HepG2 (cell line): Measurements from ENCODE around the gene GADD45GIP1. TPM values are rescaled to one million over a fixed set of nuclear protein-coding genes. Genes with fewer than 3 reads are reported as not detected.
A peak's percentile ranks its signal among the peaks of the same experiment; 100 is the strongest.

ENCODE experiments used
- ATAC-seq: fragments of 200-7000 bp; cut with Tn5 transposase; 3 replicates; pipeline ENCODE4 v1.9.1; 2020; ENCODE audit warnings: mild to moderate bottlenecking, moderate library complexity
- BruUV-seq: library from RNA; stranded (reverse); fragments of 400-500 nt; replicated peaks from 2 replicates; lab custom pipeline; 2021; lab: Mats Ljungman, UMichigan
- CTCF ChIA-PET: fragments of 300-600 bp; formaldehyde crosslinking; extraction: SDS; loops from one replicate; lab custom pipeline; 2021; ENCODE audit warnings: low total read pairs, inconsistent platforms, low intra/inter-chr PET ratio; lab: Yijun Ruan, JAX
- POLR2A ChIA-PET: fragments of 350-600 bp; sonication (Branson Sonifier 250); formaldehyde crosslinking; loops from one replicate; lab custom pipeline; 2020; ENCODE audit warnings: antibody characterized with exemption, inconsistent platforms; lab: Yijun Ruan, JAX
- DNase-seq: peaks from one replicate; pipeline ENCODE4 v3.0.0-alpha.2; 2015; ENCODE audit warnings: low spot score
- FAIRE-seq: peaks from 3 replicates; lab custom pipeline; 2011; peaks lifted over from hg19 to GRCh38; lab: Jason Lieb, UNC
- H2AFZ ChIP-seq: one replicate; pipeline ENCODE4 v1.6.1; 2011; ENCODE audit warnings: low read length, inconsistent platforms
- H3K27ac ChIP-seq: fragments of 300-600 bp; 3 replicates; pipeline ENCODE4 v1.8.0; 2011; ENCODE audit warnings: mixed run types, mild to moderate bottlenecking, mixed read lengths, low read length, inconsistent platforms; ENCODE audit not compliant: insufficient read depth; ENCODE audit errors: extremely low read length
- H3K27me3 ChIP-seq, 2 experiments: fragments of 200-600 bp in 1 of 2; 2 replicates in 1 of 2; 3 replicates in 1 of 2; pipeline versions ENCODE4 v1.6.0 to v1.8.0; 2011; ENCODE audit warnings: low read length in 2 of 2, mild to moderate bottlenecking in 2 of 2, moderate library complexity in 2 of 2, inconsistent platforms in 1 of 2; ENCODE audit not compliant: insufficient read depth in 2 of 2, control insufficient read depth in 1 of 2
- H3K36me3 ChIP-seq, 2 experiments: fragments of 200-600 bp in 1 of 2; replicated peaks in 1 of 2; 2 replicates in 1 of 2; 3 replicates in 1 of 2; pipeline versions ENCODE4 v1.5.1 to v1.8.0; 2011; ENCODE audit warnings: low read length in 2 of 2, inconsistent platforms in 1 of 2; ENCODE audit not compliant: insufficient read depth in 2 of 2, control insufficient read depth in 1 of 2
- H3K4me1 ChIP-seq: 2 replicates; pipeline ENCODE4 v1.5.1; 2012; ENCODE audit warnings: low read length, inconsistent platforms; ENCODE audit not compliant: insufficient read depth
- H3K4me2 ChIP-seq: 2 replicates; pipeline ENCODE4 v1.6.0; 2011; ENCODE audit warnings: low read depth, low read length, inconsistent platforms
- H3K4me3 ChIP-seq, 3 experiments: fragments of 200-600 bp in 1 of 3; sonication (generic), shearing (Covaris generic) in 1 of 3; replicated peaks in 1 of 3; 2 replicates each; pipeline ENCODE4 v1.5.1; 2011 to 2016; ENCODE audit warnings: low read length in 3 of 3, inconsistent platforms in 2 of 3, low read depth in 2 of 3, mild to moderate bottlenecking in 2 of 3, control low read depth in 1 of 3, mixed read lengths in 1 of 3; ENCODE audit not compliant: insufficient read depth in 1 of 3
- H3K79me2 ChIP-seq: one replicate; pipeline ENCODE4 v1.6.1; 2011; ENCODE audit warnings: low read length, inconsistent platforms; ENCODE audit not compliant: insufficient read depth
- H3K9ac ChIP-seq: 2 replicates; pipeline ENCODE4 v1.6.0; 2011; ENCODE audit warnings: mild to moderate bottlenecking, low read depth, low read length, inconsistent platforms; ENCODE audit not compliant: insufficient read depth
- H3K9me3 ChIP-seq: 2 replicates; pipeline ENCODE4 v1.5.1; 2012; ENCODE audit warnings: mild to moderate bottlenecking, low read length
- H4K20me1 ChIP-seq: 2 replicates; pipeline ENCODE4 v1.6.0; 2011; ENCODE audit warnings: inconsistent platforms, mild to moderate bottlenecking, low read length, moderate library complexity; ENCODE audit not compliant: insufficient read depth
- HNRNPL ChIP-seq: fragments of 200-400 bp; formaldehyde crosslinking; IDR thresholded peaks from 2 replicates; pipeline ENCODE4 v1.6.1; 2017; ENCODE audit warnings: mild to moderate bottlenecking, low read depth, low read length
- WIZ ChIP-seq: sonication (generic); formaldehyde crosslinking; IDR thresholded peaks from 2 replicates; pipeline ENCODE4 v1.5.1; 2020; ENCODE audit warnings: mild to moderate bottlenecking, missing genetic modification reagents
- ZNF598 ChIP-seq: sonication (generic); formaldehyde crosslinking; IDR thresholded peaks from 2 replicates; pipeline ENCODE4 v1.5.1; 2020; ENCODE audit warnings: mild to moderate bottlenecking, missing genetic modification reagents, borderline replicate concordance
- ZNF687 ChIP-seq: sonication (generic); formaldehyde crosslinking; IDR thresholded peaks from 2 replicates; pipeline ENCODE4 v1.5.1; 2020; ENCODE audit warnings: mild to moderate bottlenecking, missing genetic modification reagents, moderate library complexity
- WGBS: methylation state at CpG from one replicate; pipeline ENCODE4 v1.1.6; 2017; ENCODE audit warnings: low lambda C conversion rate; 5-methylcytosine and 5-hydroxymethylcytosine counted together
- in situ Hi-C: cut with HindIII; loops from 2 replicates; pipeline ENCODE4 v1.10.0; 2017; ENCODE audit warnings: low pct_unique_long_range_greater_than_20kb; ENCODE audit not compliant: extremely low pct_ligation_motif_present
- intact Hi-C: fragments of 100-400 bp; cut with micrococcal nuclease; formaldehyde crosslinking; loops from one replicate; pipeline ENCODE4 v1.10.0; 2022; ENCODE audit not compliant: unreplicated experiment
- polyA plus RNA-seq, 8 experiments: library from polyadenylated mRNA; depleted of rRNA in 3 of 8; stranded (reverse) in 7 of 8; unstranded in 1 of 8; fragments of >200 nt; fragmentation: Illumina TruSeq in 4 of 8; extraction: Trizol in 4 of 8; gene quantifications; 2 replicates each; pipeline versions ENCODE4 v1.2.1 to v1.2.3, GENCODE V29; 2011 to 2016; ENCODE audit warnings: low read depth in 4 of 8, missing spikeins in 1 of 8, mixed read lengths in 1 of 8; ENCODE audit not compliant: insufficient read depth in 1 of 8
- total RNA-seq, 5 experiments: library from RNA; depleted of rRNA; stranded (reverse); fragments of >200 nt; fragmentation: Illumina TruSeq; extraction: Trizol; gene quantifications; 2 replicates each; pipeline ENCODE4 v1.2.3, GENCODE V29; 2016; ENCODE audit warnings: low read depth in 1 of 5
- TF ChIP-seq, protein P1 (sequence below): sonication (generic); formaldehyde crosslinking; IDR thresholded peaks from 2 replicates; pipeline ENCODE4 v1.9.0; 2022; ENCODE audit warnings: low read depth, missing genetic modification reagents

Gene GADD45GIP1
- total and polyA plus RNA-seq, 2 of the 13 experiments (the other 11 are each of a cell fraction or from before 2014, with no cell fraction given) = 24.6 to 30.7 TPM

DNA sequence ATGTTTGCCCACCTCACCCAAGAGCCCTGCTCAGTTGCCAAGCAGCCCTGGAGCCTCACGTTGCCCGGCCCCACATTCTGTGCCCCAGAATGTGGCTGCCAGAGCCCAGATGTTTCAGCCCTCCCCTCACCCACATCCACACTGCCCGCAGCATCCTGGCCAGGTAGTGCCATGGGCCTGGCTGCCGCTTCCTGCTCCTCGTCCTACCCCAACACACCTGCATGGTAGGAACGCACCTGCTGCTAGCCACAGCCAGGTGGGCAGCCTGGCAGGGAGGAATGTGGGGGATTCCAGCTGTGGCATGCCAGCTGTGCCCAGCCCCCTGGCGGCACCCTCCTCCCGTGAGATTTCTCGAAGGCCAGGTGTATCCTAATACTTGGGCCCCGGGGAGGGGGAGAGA, 30.8 kb upstream of the GADD45GIP1 start:
- no peaks in the 10 kb centered on the region; a peak in 1 of 5 replicates for H3K27me3 ChIP-seq
- BruUV-seq = no TSS peak
- in situ Hi-C loops = loop anchor here (5.0 kb wide), 2 partner anchors 35 to 75 kb away; no protein-coding TSS in a partner anchor

More for the DNA sequence above, 30.8 kb upstream of the GADD45GIP1 start:
- intact Hi-C loops = no loop called here
- H3K4me3 ChIP-seq = no peak overlapping the region
- H3K9me3 ChIP-seq = no peaks in the 10 kb centered on the region
- no peaks in the 10 kb centered on the region for H3K79me2 ChIP-seq
- POLR2A ChIA-PET = no interaction called here
- no peak overlapping the region for H3K4me2 ChIP-seq
- no peak for FAIRE-seq
- DNase-seq = no peak
- WGBS = 72% methylated on average over 6 of the region's 10 CpGs
- H3K9ac ChIP-seq = no peak overlapping the region
- H3K36me3 ChIP-seq = no peaks in the 10 kb centered on the region
- no peaks in the 10 kb centered on the region for H4K20me1 ChIP-seq
- no peak overlapping the region for H2AFZ ChIP-seq
- CTCF ChIA-PET = no interaction called here
- H3K27ac ChIP-seq = no peak overlapping the region
- no peak for ATAC-seq
- TF ChIP-seq ZNF598 (CRISPR knock-in tag) (no peak), HNRNPL (peak; percentile 91), WIZ (CRISPR knock-in tag) (no peak), ZNF687 (CRISPR knock-in tag) (peak; percentile 19; the same call in 1 of the 2 replicates)
- TF ChIP-seq, protein P1, sequence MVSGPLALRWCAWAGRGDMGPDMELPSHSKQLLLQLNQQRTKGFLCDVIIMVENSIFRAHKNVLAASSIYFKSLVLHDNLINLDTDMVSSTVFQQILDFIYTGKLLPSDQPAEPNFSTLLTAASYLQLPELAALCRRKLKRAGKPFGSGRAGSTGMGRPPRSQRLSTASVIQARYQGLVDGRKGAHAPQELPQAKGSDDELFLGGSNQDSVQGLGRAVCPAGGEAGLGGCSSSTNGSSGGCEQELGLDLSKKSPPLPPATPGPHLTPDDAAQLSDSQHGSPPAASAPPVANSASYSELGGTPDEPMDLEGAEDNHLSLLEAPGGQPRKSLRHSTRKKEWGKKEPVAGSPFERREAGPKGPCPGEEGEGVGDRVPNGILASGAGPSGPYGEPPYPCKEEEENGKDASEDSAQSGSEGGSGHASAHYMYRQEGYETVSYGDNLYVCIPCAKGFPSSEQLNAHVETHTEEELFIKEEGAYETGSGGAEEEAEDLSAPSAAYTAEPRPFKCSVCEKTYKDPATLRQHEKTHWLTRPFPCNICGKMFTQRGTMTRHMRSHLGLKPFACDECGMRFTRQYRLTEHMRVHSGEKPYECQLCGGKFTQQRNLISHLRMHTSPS (CRISPR knock-in tag) = 0 out of 2 replicates have a peak, but pooled peaks have one; percentile 43
- TF ChIP-seq, all 625 proteins: peak for 3
- peaks cover 61% of the 10 kb centered on the region for H3K4me1 ChIP-seq
